ENCODE results near the gene C20orf144.

Gene C20orf144

DNA sequence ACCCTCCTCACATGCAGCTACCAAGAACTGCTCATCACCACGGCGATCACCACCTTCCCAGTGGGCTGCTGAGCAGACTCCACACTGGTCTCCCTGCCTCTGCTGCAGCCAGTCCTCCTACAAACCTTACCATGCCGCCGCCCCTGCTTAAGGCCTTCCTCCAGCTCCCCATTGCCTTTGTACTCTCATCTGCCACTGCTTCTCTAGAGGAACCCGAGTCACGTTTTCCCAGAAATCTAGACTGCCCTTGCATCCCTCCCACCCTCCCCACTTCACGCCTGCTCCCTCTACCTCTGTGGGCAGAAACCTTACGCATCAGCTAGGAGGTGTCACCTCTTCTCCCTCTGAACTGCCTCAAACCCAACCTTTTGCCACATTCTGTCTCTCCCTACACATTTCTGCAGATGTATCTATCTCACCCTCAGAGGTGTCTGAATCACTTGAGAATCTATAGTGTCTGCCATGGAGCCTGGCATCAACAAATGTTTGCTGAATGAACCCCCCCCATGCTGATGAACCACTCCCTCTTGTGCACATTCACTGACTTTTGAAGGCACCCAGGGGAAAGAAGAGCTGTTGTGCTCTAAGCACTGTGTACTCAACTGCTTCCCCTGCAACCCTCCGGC is 19.7 kb downstream of the C20orf144 start:
- DNase-seq (ENCODE audit: low read depth), result no peak
- no peak overlapping the region for H3K4me3 ChIP-seq (ENCODE audit: low read length)

DNA sequence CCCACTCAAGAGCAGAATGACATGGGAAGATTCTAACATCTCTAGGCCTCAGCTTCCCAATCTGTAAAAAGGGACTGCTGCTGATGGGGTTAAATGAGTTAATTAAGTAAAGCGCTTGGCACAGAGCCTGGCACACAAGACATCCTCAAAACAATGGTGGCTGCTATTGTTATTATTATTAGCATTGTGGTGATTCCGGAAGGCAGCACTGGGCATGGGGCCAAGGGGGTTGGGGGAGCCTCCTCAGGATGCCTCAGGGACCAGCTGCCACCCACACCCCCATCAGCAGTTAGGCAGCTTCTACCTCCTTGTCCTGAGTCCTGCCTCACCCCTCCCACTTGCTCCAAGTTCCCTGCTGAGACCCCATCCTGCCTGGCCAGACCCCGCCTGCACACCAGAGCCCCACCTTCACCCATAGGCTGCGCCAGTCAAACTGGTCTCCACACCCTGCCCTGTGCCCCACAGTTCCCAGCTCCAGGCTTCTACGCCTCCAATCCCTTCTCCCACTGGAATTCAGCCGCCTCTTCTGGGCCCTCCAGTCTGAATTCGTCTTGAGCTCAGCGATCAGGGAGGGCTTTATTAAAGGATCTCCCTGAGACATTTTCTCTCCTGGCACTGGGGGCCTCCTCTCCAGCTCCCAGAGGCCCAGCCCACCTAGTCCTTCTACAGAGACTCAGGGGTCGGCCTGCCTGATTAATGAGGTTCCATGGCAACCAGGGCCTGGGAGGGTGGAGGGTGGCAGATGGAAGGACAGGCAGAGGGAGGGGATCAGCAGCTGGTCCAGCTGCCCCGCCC is 22.6 kb downstream of the C20orf144 start:
- H3K4me3 ChIP-seq (ENCODE audit: low read length), result peak overlapping the region; percentile 53; the same call in 1 of the 2 replicates
- no peak for DNase-seq (ENCODE audit: low read depth)
- TF ChIP-seq, protein P1, sequence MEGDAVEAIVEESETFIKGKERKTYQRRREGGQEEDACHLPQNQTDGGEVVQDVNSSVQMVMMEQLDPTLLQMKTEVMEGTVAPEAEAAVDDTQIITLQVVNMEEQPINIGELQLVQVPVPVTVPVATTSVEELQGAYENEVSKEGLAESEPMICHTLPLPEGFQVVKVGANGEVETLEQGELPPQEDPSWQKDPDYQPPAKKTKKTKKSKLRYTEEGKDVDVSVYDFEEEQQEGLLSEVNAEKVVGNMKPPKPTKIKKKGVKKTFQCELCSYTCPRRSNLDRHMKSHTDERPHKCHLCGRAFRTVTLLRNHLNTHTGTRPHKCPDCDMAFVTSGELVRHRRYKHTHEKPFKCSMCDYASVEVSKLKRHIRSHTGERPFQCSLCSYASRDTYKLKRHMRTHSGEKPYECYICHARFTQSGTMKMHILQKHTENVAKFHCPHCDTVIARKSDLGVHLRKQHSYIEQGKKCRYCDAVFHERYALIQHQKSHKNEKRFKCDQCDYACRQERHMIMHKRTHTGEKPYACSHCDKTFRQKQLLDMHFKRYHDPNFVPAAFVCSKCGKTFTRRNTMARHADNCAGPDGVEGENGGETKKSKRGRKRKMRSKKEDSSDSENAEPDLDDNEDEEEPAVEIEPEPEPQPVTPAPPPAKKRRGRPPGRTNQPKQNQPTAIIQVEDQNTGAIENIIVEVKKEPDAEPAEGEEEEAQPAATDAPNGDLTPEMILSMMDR (conservative IDR thresholded peaks at IDR 0.05; ENCODE audit: low read length), result no peak

More for the DNA sequence above, 19.7 kb downstream of the C20orf144 start:
- TF ChIP-seq, protein P1 (conservative IDR thresholded peaks at IDR 0.05; ENCODE audit: low read length), result no peak

DNA sequence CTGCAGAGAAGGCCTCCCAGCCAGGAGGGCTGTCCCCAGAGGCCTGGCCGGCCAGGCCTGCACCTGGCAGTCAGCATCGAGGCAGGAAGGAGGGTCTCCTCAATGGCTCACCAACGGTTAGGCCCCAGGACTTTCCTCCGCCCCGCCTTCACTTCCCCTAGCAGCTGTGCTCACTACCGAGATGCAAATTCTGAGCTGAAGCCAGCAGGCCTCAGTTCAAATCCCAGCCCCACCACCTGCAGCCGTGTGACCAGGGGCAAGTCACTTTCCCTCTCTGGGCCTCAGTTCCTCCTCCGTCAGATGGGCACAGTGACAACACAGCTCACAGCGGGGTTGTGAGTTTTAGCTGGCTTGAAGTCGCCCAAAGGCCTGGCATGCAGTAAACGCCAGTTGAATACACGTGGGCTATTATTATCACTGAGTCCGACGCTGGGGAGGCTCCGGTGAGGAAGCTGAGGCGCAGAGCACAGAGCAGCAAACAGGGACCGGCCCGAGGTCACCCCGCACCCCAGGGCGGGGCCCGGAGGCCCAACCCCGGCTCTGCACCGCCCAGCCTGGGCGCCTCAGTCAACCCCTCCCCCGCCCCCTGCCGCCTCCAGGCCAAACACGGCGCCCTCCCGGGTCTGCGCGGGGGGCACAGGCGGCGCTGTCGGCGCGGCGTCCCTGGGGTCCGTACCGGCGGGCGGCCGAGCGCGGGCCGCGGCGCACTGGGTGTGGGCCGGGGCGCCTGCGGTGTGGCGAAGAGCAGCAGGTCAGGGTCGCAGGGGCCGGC is 23.4 kb downstream of the C20orf144 start:
- no peak for DNase-seq (ENCODE audit: low read depth)
- peak overlapping the region; percentile 53 for H3K4me3 ChIP-seq (ENCODE audit: low read length)
- TF ChIP-seq, protein P1 (conservative IDR thresholded peaks at IDR 0.05; ENCODE audit: low read length), result no peak

DNA sequence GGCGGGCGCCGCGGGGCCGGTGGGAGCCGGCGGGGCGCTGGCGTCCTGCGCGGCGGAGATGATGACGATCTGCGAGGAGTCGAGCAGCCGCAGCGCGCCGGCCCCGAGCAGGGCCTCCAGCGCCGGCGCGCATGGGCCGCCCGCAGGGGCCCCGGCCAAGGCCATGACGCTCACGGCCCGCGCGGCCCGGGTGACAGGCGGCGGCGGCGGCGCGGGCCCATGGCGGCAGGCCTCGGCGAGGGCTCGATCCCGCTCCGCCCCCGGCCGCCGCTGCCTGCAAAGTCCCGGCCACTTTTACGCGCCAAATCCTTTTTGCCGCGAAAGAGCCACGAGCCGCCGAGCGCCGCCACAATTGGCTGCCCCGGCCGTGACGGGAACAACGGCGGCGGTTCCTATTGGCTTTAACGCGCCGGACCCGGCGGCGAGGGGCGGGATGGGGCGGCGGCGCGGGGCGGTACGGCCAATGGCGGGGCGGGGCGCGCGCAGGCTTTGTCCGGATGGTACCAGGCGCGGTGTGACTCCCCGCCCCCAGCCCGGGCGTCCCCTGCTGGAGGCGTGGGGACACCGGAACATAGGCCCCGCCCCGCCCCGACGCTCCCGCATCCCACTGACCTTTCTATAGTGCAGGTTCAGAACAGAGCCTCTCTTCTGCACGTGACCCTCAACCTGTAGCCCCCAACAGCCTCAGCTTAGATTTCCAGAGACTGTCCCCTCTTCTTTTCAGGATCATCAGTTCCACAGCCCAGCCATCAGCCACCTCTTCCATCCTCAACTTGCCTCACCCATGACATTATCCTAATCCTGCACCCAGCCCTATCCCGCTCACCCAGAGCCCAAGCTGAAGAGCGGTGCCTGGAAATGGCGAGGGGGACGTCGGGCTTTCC is 24.2 kb downstream of the C20orf144 start, which contains the start of gene E2F1:
E2F1 (minus strand) TSS at position 286 of the 884 bp plus-strand sequence; CDS start at position 165, 121 bp downstream.
- TF ChIP-seq, protein P1 (conservative IDR thresholded peaks at IDR 0.05; ENCODE audit: low read length), result peak; percentile 20
- peak; percentile 88 for DNase-seq (ENCODE audit: low read depth)
- peak within 1 kb of the TSS; percentile 62 for H3K4me3 ChIP-seq (ENCODE audit: low read length)

DNA sequence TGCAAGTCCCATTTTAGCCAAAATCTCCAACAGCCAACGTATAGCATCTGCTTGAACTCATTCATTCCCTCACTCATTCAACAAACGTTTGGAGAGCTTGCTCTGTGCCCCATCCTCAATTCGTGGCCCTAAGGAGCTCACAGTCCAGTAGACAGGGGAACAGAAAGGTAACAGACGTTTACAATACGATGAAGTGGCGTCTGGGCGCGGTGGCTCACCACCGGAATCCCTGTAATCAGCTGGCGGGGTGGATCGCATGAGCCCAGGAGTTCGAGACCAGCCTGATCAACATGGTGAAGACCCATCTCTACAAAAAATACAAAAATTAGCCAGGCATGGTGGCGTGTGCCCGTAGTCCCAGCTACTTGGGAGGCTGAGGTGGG is 24.8 kb downstream of the C20orf144 start:
- TF ChIP-seq, protein P1 (conservative IDR thresholded peaks at IDR 0.05; ENCODE audit: low read length), result no peak
- H3K4me3 ChIP-seq (ENCODE audit: low read length), result peak overlapping the region; percentile 62
- DNase-seq (ENCODE audit: low read depth), result no peak

DNA sequence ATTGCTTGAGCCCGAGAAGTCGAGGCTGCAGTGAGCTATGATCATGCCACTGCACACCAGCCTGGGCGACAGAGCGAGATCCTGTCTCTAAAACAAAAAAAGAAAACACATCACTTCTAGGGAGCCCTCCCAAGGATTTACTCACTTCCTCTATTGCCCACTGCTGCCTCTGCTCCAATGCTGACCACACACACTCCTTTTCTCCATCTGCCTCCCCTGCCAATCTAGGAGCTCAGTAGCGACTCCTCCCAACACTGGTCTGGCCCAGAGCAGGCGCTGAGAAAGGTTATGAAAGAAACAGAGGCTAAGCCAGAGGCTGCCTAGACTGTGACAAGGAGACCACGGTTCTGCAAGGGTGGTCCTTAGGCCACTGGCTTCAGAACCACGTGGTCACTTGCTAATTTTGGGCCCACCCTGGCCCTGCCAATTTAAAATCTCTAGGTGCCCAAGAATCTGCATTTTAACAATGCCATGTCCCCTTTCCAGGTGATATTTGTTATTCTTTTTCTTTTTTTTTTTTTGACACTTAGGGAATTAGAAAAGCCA is 25.3 kb downstream of the C20orf144 start:
- no peak for DNase-seq (ENCODE audit: low read depth)
- TF ChIP-seq, protein P1 (conservative IDR thresholded peaks at IDR 0.05; ENCODE audit: low read length), result no peak
- H3K4me3 ChIP-seq (ENCODE audit: low read length), result no peak overlapping the region

Data from AG10803 (cell line).